H1 (cell line): Measurements from ENCODE around the gene ENO4. TPM values are rescaled to one million over a fixed set of nuclear protein-coding genes. Genes with fewer than 3 reads are reported as not detected.

ENCODE experiments used
- CTCF ChIA-PET: fragments of 300-600 bp; sonication (Branson Sonifier 250); formaldehyde crosslinking; loops from one replicate; lab custom pipeline; 2021; ENCODE audit not compliant: partially characterized antibody; lab: Charles Lee
- POLR2A ChIA-PET: fragments of 300-600 bp; sonication (Branson Sonifier 250); formaldehyde crosslinking; loops from one replicate; lab custom pipeline; 2021; ENCODE audit warnings: inconsistent platforms; ENCODE audit not compliant: partially characterized antibody; lab: Charles Lee
- DNase-seq, 2 experiments: peaks; one replicate each; pipeline versions ENCODE4 v3.0.0 to v3.0.0-alpha.2; 2010 to 2022; ENCODE audit warnings: low spot score in 2 of 2, low read depth in 1 of 2, mixed read lengths in 1 of 2
- FAIRE-seq: peaks from 2 replicates; lab custom pipeline; 2011; peaks lifted over from hg19 to GRCh38; lab: Jason Lieb, UNC
- H2AFZ ChIP-seq: 2 replicates; pipeline ENCODE4 v1.8.1; 2012; ENCODE audit warnings: low read length, inconsistent platforms
- H2AK5ac ChIP-seq: 2 replicates; pipeline ENCODE4 v1.6.1; 2013; ENCODE audit warnings: low read depth, low read length
- H2BK120ac ChIP-seq: replicated peaks from 2 replicates; pipeline ENCODE3; 2013; ENCODE audit warnings: low read depth, low read length, inconsistent platforms
- H2BK12ac ChIP-seq: 2 replicates; pipeline ENCODE4 v1.6.1; 2013; ENCODE audit warnings: low read depth, low read length
- H2BK15ac ChIP-seq: 2 replicates; pipeline ENCODE4 v1.6.1; 2013; ENCODE audit warnings: low read length
- H2BK20ac ChIP-seq: 2 replicates; pipeline ENCODE4 v1.6.1; 2013; ENCODE audit warnings: low read length
- H2BK5ac ChIP-seq: 2 replicates; pipeline ENCODE4 v1.6.1; 2013; ENCODE audit warnings: low read depth, low read length
- H3K14ac ChIP-seq: 2 replicates; pipeline ENCODE4 v1.6.1; 2013; ENCODE audit warnings: inconsistent platforms; ENCODE audit not compliant: insufficient read length
- H3K18ac ChIP-seq: 2 replicates; pipeline ENCODE4 v1.6.1; 2013; ENCODE audit warnings: low read length; ENCODE audit errors: extremely low read depth
- H3K23ac ChIP-seq: 2 replicates; pipeline ENCODE4 v1.6.1; 2013; ENCODE audit warnings: inconsistent platforms; ENCODE audit not compliant: insufficient read length
- H3K23me2 ChIP-seq: 2 replicates; pipeline ENCODE4 v1.6.1; 2013; ENCODE audit warnings: low read depth, low read length
- H3K27ac ChIP-seq: 2 replicates; pipeline ENCODE4 v1.6.1; 2011; ENCODE audit warnings: low read depth, low read length, inconsistent platforms
- H3K27me3 ChIP-seq, 4 experiments: replicated peaks in 1 of 4; 1 replicate in 1 of 4; 2 replicates in 3 of 4; pipeline versions ENCODE4 v1.6.1 to v1.8.1; 2011 to 2013; ENCODE audit warnings: low read length in 3 of 4, mild to moderate bottlenecking in 3 of 4, inconsistent platforms in 2 of 4, mixed read lengths in 2 of 4, moderate library complexity in 1 of 4; ENCODE audit not compliant: control insufficient read depth in 3 of 4, insufficient read depth in 3 of 4; ENCODE audit errors: extremely low read depth in 1 of 4
- H3K36me3 ChIP-seq, 4 experiments: 2 replicates each; pipeline versions ENCODE4 v1.6.1 to v1.8.1; 2011 to 2013; ENCODE audit warnings: mild to moderate bottlenecking in 4 of 4, low read length in 3 of 4, moderate library complexity in 2 of 4, control low read depth in 1 of 4, inconsistent platforms in 1 of 4; ENCODE audit not compliant: insufficient read depth in 4 of 4, control insufficient read depth in 2 of 4
- H3K4ac ChIP-seq: replicated peaks from 2 replicates; pipeline ENCODE3; 2013; ENCODE audit warnings: low read length, low read depth, mixed read lengths, inconsistent platforms; ENCODE audit not compliant: insufficient read length
- H3K4me1 ChIP-seq, 4 experiments: replicated peaks in 1 of 4; 1 replicate in 1 of 4; 2 replicates in 3 of 4; pipeline versions ENCODE4 v1.6.1 to v1.8.1; 2011 to 2013; ENCODE audit warnings: low read length in 3 of 4, inconsistent platforms in 2 of 4, mixed read lengths in 1 of 4; ENCODE audit not compliant: insufficient read depth in 4 of 4, control insufficient read depth in 3 of 4
- H3K4me2 ChIP-seq, 2 experiments: 2 replicates each; pipeline versions ENCODE4 v1.6.1 to v1.8.1; 2011 to 2013; ENCODE audit warnings: low read depth in 2 of 2, low read length in 2 of 2, control low read depth in 1 of 2, inconsistent platforms in 1 of 2, mild to moderate bottlenecking in 1 of 2; ENCODE audit not compliant: insufficient read depth in 1 of 2
- H3K4me3 ChIP-seq, 4 experiments: fragments of 200-600, 300-600 bp in 1 of 4; sonication (generic), shearing (Covaris generic), sonication (Bioruptor Twin) in 1 of 4; 2 replicates each; pipeline versions ENCODE4 v1.5.1 to v1.8.1; 2011 to 2016; ENCODE audit warnings: low read length in 4 of 4, low read depth in 3 of 4, control low read depth in 2 of 4, inconsistent platforms in 2 of 4, mild to moderate bottlenecking in 2 of 4, mixed read lengths in 1 of 4, moderate library complexity in 1 of 4; ENCODE audit not compliant: insufficient read depth in 2 of 4; ENCODE audit errors: extremely low read depth in 1 of 4
- H3K56ac ChIP-seq: replicated peaks from 2 replicates; pipeline ENCODE3; 2013; ENCODE audit warnings: low read depth, mild to moderate bottlenecking, mixed read lengths, low read length, inconsistent platforms; ENCODE audit not compliant: insufficient read length
- H3K79me1 ChIP-seq: 2 replicates; pipeline ENCODE4 v1.6.1; 2013; ENCODE audit warnings: low read depth, low read length, control low read depth
- H3K79me2 ChIP-seq, 2 experiments: 2 replicates each; pipeline versions ENCODE4 v1.6.1 to v1.8.1; 2012 to 2013; ENCODE audit warnings: low read length in 2 of 2, mild to moderate bottlenecking in 2 of 2, inconsistent platforms in 1 of 2; ENCODE audit not compliant: insufficient read depth in 2 of 2, control insufficient read depth in 1 of 2
- H3K9ac ChIP-seq, 4 experiments: replicated peaks in 1 of 4; 1 replicate in 1 of 4; 2 replicates in 3 of 4; pipeline versions ENCODE4 v1.6.1 to v1.8.1; 2011 to 2013; ENCODE audit warnings: low read depth in 3 of 4, low read length in 3 of 4, control low read depth in 2 of 4, mild to moderate bottlenecking in 2 of 4, moderate library complexity in 2 of 4, inconsistent platforms in 1 of 4; ENCODE audit errors: extremely low read depth in 1 of 4
- H3K9me3 ChIP-seq, 2 experiments: 2 replicates each; pipeline versions ENCODE4 v1.6.1 to v1.8.1; 2012 to 2013; ENCODE audit warnings: mild to moderate bottlenecking in 2 of 2, moderate library complexity in 2 of 2, control low read depth in 1 of 2, inconsistent platforms in 1 of 2, low read depth in 1 of 2, low read length in 1 of 2, mixed read lengths in 1 of 2; ENCODE audit not compliant: insufficient read depth in 2 of 2
- H4K20me1 ChIP-seq, 2 experiments: replicated peaks in 1 of 2; 2 replicates each; pipeline versions ENCODE3 to v1.8.1; 2011 to 2013; ENCODE audit warnings: inconsistent platforms in 2 of 2, low read length in 2 of 2, mild to moderate bottlenecking in 1 of 2; ENCODE audit not compliant: insufficient read depth in 2 of 2, control insufficient read depth in 1 of 2
- H4K5ac ChIP-seq: 2 replicates; pipeline ENCODE4 v1.6.1; 2013; ENCODE audit warnings: low read length, low read depth, mixed read lengths, inconsistent platforms; ENCODE audit not compliant: insufficient read length
- H4K8ac ChIP-seq: 2 replicates; pipeline ENCODE4 v1.8.0; 2013; ENCODE audit warnings: mild to moderate bottlenecking, moderate library complexity, low read length, inconsistent platforms; ENCODE audit not compliant: insufficient read depth; ENCODE audit errors: extremely low read depth
- H4K91ac ChIP-seq: replicated peaks from 2 replicates; pipeline ENCODE3; 2013; ENCODE audit warnings: low read length, mixed read lengths, inconsistent platforms; ENCODE audit not compliant: insufficient read length
- BCL11A ChIP-seq, 2 experiments: IDR thresholded peaks; one replicate each; pipeline ENCODE4 v1.6.1; 2011; ENCODE audit warnings: low read depth in 2 of 2, low read length in 2 of 2, mild to moderate bottlenecking in 2 of 2
- CBX8 ChIP-seq: fragments of 300-800, 300-1000 bp; sonication (generic); IDR thresholded peaks from 2 replicates; pipeline ENCODE4 v1.7.1; 2016; ENCODE audit warnings: low read depth, low read length, borderline replicate concordance
- CTBP2 ChIP-seq: IDR thresholded peaks from 2 replicates; pipeline ENCODE4 v1.7.0; 2011; ENCODE audit warnings: borderline replicate concordance, mild to moderate bottlenecking, moderate library complexity, mixed read lengths, low read length; ENCODE audit not compliant: insufficient read depth, insufficient read length
- KDM5A ChIP-seq: fragments of 200-600 bp; IDR thresholded peaks from 2 replicates; pipeline ENCODE4 v1.7.1; 2012; ENCODE audit warnings: mild to moderate bottlenecking, low read length, inconsistent platforms, mixed read lengths
- POU5F1 ChIP-seq: IDR thresholded peaks from 2 replicates; pipeline ENCODE4 v1.6.1; 2011; ENCODE audit warnings: low read depth, mild to moderate bottlenecking, low read length, moderate library complexity
- RAD21 ChIP-seq, 2 experiments: IDR thresholded peaks in 1 of 2; conservative IDR thresholded peaks in 1 of 2; 2 replicates each; pipeline ENCODE4 v1.6.1; 2011; ENCODE audit warnings: low read depth in 2 of 2, low read length in 2 of 2, improper control_type of control experiment in 1 of 2, inconsistent platforms in 1 of 2, mild to moderate bottlenecking in 1 of 2, moderate library complexity in 1 of 2
- TCF12 ChIP-seq: IDR thresholded peaks from 2 replicates; pipeline ENCODE4 v1.6.1; 2011; ENCODE audit warnings: low read depth, mild to moderate bottlenecking, low read length
- YY1 ChIP-seq: IDR thresholded peaks from 2 replicates; pipeline ENCODE4 v1.6.1; 2011; ENCODE audit warnings: low read depth, mild to moderate bottlenecking, low read length
- WGBS, 2 experiments: shearing (Covaris generic) in 1 of 2; methylation state at CpG; one replicate each; pipeline versions ENCODE4 v1.1.6 to v1.1.7; 2013 to 2015; ENCODE audit warnings: low lambda C conversion rate in 2 of 2, mixed read lengths in 2 of 2, inconsistent platforms in 1 of 2, low coverage in 1 of 2, missing lambda C conversion rate in 1 of 2; ENCODE audit not compliant: insufficient replicate concordance in 2 of 2, insufficient coverage in 1 of 2, insufficient read length in 1 of 2; ENCODE audit errors: extremely low coverage in 1 of 2, missing lambda C conversion rate in 1 of 2; 5-methylcytosine and 5-hydroxymethylcytosine counted together
- polyA plus RNA-seq, 7 experiments: library from polyadenylated mRNA; depleted of rRNA in 3 of 7; stranded (reverse) in 5 of 7; unstranded in 2 of 7; fragments of >200 nt in 5 of 7; fragments of 200-250 nt in 2 of 7; gene quantifications; 1 replicate in 5 of 7; 2 replicates in 1 of 7; 4 replicates in 1 of 7; pipeline versions ENCODE4 v1.2.1 to v1.2.3, GENCODE V29; 2011 to 2013; ENCODE audit warnings: missing spikeins in 2 of 7, mixed read lengths in 2 of 7
- total RNA-seq: library from RNA; stranded (reverse); fragmentation: NEBNext Ultra II Directional; extraction: Animal tissue kit (Norgen Biotek cat#: 25700); gene quantifications from 2 replicates; pipeline ENCODE4 v1.2.1, GENCODE V29; 2021
- TF ChIP-seq, protein P1 (sequence below): IDR thresholded peaks from 2 replicates; pipeline ENCODE4 v1.6.1; 2012; ENCODE audit warnings: inconsistent platforms

Gene ENO4
- total and polyA plus RNA-seq, 2 of the 8 experiments (the other 6 are each of a cell fraction or from before 2014, with no cell fraction given) = 0.77 TPM; not detected in 1

DNA sequence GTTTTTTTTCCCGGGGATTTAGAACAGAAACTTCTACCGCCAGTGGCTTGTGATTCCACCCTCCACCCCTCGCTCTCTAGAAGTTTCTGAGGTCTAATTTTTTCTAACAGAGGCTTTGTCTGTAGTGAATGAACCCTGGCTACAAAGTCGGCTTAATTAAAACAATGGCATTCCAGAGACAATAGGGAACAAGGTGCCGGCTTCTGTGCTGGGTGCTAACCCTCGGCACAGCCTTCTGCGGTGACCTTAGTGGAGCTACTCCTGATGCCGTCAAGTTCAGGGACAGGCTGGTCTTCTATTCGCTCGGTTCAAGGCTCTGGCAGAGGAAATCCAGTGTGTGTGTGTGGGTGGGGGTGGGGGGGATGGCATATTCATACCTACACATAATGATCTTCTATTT, 32.1 kb upstream of the ENO4 start:
- Histone ChIP-seq H4K91ac (no peak overlapping the region), H2BK5ac (no peak overlapping the region), H2BK20ac (no peak overlapping the region), H3K14ac (no peak overlapping the region), H4K5ac (no peak overlapping the region), H3K4ac (no peak overlapping the region), H3K27ac (no peak overlapping the region), H2BK15ac (no peak overlapping the region), H3K23me2 (no peaks in the 10 kb centered on the region), H3K36me3 (no peaks in the 10 kb centered on the region), H2BK120ac (no peak overlapping the region), H3K4me3 (no peak overlapping the region), H3K79me2 (no peaks in the 10 kb centered on the region), H3K79me1 (no peaks in the 10 kb centered on the region), H3K4me2 (no peak overlapping the region), H3K56ac (no peak overlapping the region), H3K27me3 (no peaks in the 10 kb centered on the region), H4K20me1 (no peaks in the 10 kb centered on the region), H2AK5ac (no peak overlapping the region), H2BK12ac (no peak overlapping the region), H3K4me1 (peaks cover 0 to 4% (median under 1%) of the 10 kb centered on the region in 4 experiments; a peak in 2 of 7 replicates), H4K8ac (no peak overlapping the region), H3K18ac (no peak overlapping the region), H2AFZ (no peak overlapping the region), H3K9me3 (no peaks in the 10 kb centered on the region), H3K9ac (no peak overlapping the region), H3K23ac (no peak overlapping the region)
- DNase-seq = no peak
- TF ChIP-seq TCF12 (no peak), CBX8 (no peak), KDM5A (no peak), RAD21 (IDR thresholded peaks at IDR 0.05 in 1 of 2, conservative IDR thresholded peaks at IDR 0.05 in 1 of 2; ENCODE audit: low read depth in 2 of 2, low read length in 2 of 2) (no peak), POU5F1 (no peak), BCL11A (IDR thresholded peaks at IDR 0.05; ENCODE audit: low read depth in 2 of 2, low read length in 2 of 2) (no peak), CTBP2 (no peak), YY1 (no peak)
- TF ChIP-seq, protein P1, sequence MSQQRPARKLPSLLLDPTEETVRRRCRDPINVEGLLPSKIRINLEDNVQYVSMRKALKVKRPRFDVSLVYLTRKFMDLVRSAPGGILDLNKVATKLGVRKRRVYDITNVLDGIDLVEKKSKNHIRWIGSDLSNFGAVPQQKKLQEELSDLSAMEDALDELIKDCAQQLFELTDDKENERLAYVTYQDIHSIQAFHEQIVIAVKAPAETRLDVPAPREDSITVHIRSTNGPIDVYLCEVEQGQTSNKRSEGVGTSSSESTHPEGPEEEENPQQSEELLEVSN = no peak
- FAIRE-seq = no peak
- WGBS, 2 experiments = 75% methylated on average over 10 of the region's 10 CpGs; no CpG with 5 or more reads in 1 of the 2 experiments
- CTCF ChIA-PET = interaction anchor here (1.3 to 2.7 kb wide), 6 partner anchors 9 to 358 kb away, joined by 3 to 14 read pairs (median 4); no protein-coding TSS in a partner anchor
- POLR2A ChIA-PET = interaction anchor here (1.1 kb wide), 1 partner anchor 16 kb away, joined by 3 read pairs; no protein-coding TSS in a partner anchor
